Fibroblast of the aortic adventitia (primary cell): ENCODE data around the gene TRIM14. TPM values are rescaled to one million over a fixed set of nuclear protein-coding genes. Genes with fewer than 3 reads are reported as not detected.

Source experiments
- DNase-seq: peaks from one replicate; pipeline ENCODE4 v3.0.0-alpha.2; 2010; ENCODE audit warnings: low read depth
- H3K4me3 ChIP-seq: 2 replicates; pipeline ENCODE4 v1.5.1; 2011; ENCODE audit warnings: low read depth, mild to moderate bottlenecking, control low read depth, low read length, moderate library complexity
- total RNA-seq: library from RNA; depleted of rRNA; stranded (reverse); fragments of >200 nt; gene quantifications from 2 replicates; pipeline ENCODE4 v1.2.3, GENCODE V29; 2012; ENCODE audit warnings: low replicate concordance
- TF ChIP-seq, protein P1 (sequence below): IDR thresholded peaks from 2 replicates; pipeline ENCODE4 v1.5.1; 2011; ENCODE audit warnings: mild to moderate bottlenecking, low read length, control low read depth, inconsistent platforms; ENCODE audit not compliant: insufficient read depth

The TRIM14 gene
- total RNA-seq, 1 donor = 0.81 TPM

DNA sequence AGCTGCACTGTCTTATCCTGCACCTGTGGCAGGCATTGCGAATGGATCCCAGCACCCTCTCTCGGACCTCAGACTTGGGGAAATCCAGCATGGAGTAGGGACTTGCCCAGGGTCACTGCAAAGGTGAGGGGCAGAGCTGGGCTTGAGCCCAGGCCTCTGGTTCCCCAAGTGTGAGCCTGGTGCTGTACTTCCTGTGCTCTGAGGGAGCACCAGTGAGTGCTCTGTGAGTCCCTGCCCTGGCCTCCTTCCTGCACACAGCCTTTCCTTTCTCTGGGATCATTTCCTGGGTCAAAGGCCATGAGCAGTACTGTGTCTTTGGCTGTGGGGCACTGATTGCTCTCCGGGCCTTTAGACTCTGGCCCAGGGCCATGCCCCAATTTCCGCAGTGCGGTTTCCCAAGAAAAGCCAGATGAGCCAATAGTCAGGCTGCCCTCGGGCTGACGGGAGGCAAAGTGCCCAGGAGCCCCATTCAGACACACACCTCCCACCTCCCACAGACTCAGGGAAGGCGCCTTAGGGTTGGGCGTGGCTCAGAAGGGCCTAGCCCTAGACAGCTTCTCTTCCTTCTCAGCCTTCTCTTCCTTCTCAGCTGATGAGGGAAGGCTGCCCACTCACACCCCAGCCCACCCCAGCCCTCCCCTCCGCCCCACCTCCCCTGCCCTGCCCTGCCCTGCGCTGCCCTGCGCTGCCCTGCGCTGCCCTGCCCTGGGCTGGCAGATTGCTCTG lies 23.3 kb upstream of the TRIM14 start:
- no peak for DNase-seq
- no peak overlapping the region for H3K4me3 ChIP-seq
- TF ChIP-seq, protein P1, sequence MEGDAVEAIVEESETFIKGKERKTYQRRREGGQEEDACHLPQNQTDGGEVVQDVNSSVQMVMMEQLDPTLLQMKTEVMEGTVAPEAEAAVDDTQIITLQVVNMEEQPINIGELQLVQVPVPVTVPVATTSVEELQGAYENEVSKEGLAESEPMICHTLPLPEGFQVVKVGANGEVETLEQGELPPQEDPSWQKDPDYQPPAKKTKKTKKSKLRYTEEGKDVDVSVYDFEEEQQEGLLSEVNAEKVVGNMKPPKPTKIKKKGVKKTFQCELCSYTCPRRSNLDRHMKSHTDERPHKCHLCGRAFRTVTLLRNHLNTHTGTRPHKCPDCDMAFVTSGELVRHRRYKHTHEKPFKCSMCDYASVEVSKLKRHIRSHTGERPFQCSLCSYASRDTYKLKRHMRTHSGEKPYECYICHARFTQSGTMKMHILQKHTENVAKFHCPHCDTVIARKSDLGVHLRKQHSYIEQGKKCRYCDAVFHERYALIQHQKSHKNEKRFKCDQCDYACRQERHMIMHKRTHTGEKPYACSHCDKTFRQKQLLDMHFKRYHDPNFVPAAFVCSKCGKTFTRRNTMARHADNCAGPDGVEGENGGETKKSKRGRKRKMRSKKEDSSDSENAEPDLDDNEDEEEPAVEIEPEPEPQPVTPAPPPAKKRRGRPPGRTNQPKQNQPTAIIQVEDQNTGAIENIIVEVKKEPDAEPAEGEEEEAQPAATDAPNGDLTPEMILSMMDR = no peak

DNA sequence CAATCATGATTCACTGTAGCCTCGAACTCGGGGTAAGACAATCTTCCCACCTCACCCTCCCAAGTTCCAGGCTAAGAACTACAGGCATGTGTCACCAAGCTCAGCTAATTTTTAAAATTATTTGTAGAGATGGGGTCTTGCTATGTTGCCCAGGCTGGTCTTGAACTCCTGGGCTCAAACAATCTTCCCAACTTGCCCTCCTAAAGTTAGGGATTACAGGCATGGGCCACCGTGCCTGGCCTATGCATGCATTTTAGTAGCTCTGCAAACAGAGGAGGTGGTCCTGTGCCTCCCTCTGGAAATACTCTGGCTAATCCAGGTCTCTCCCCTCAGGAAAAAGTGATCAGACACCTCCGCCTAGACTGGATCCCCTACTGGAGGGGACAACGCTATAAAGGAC lies 21.5 kb upstream of the TRIM14 start:
- H3K4me3 ChIP-seq = no peak overlapping the region
- TF ChIP-seq, protein P1 = no peak
- no peak for DNase-seq

- H3K4me3 ChIP-seq = no peak overlapping the region
- TF ChIP-seq, protein P1 = no peak
- DNase-seq = no peak
Measured at GRCh38 chr9:98136489-98136888, 17.5 kb upstream of the TRIM14 start.

DNA sequence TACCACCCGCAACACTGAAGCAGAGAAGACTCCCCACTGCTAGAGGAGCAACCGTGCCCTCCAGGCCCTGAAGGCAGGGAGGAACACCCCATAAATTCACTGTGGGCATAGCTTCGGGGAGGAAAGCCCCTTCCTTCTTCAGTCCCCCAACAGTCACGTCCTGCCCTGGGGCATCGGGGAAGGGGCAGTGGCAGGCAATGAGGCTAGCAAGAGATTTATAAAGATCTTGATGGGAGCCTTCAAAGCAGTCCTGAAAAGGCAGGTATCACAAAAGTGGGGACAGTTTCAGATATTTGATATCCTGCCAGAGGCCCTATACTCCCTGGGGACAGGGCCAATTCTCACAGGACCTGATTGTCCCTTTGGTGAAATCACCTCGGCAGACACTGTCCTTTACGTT lies 16.9 kb upstream of the TRIM14 start:
- no peak for DNase-seq
- H3K4me3 ChIP-seq = no peak overlapping the region

DNA sequence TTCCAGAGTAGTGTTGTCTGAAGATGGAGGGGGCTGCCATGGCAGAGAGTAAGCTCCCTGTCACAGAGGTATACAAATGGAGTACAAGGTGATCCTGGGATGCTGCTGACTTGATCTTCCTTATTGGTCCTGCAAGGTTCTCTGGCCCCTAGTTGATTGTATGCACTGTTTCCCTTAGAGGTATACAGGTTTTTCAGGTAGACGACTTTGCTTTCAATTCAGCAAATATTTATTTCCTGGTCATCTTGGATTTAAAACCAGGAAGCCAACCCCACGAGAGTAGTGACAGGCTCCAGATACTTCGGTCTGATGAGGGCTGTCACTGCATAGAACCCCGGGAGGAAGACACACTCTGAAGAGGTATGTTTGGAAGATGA lies 16.5 kb upstream of the TRIM14 start:
- TF ChIP-seq, protein P1 = no peak
- no peak for DNase-seq
- no peak overlapping the region for H3K4me3 ChIP-seq

More for the DNA sequence above, 16.9 kb upstream of the TRIM14 start:
- TF ChIP-seq, protein P1 = no peak

DNA sequence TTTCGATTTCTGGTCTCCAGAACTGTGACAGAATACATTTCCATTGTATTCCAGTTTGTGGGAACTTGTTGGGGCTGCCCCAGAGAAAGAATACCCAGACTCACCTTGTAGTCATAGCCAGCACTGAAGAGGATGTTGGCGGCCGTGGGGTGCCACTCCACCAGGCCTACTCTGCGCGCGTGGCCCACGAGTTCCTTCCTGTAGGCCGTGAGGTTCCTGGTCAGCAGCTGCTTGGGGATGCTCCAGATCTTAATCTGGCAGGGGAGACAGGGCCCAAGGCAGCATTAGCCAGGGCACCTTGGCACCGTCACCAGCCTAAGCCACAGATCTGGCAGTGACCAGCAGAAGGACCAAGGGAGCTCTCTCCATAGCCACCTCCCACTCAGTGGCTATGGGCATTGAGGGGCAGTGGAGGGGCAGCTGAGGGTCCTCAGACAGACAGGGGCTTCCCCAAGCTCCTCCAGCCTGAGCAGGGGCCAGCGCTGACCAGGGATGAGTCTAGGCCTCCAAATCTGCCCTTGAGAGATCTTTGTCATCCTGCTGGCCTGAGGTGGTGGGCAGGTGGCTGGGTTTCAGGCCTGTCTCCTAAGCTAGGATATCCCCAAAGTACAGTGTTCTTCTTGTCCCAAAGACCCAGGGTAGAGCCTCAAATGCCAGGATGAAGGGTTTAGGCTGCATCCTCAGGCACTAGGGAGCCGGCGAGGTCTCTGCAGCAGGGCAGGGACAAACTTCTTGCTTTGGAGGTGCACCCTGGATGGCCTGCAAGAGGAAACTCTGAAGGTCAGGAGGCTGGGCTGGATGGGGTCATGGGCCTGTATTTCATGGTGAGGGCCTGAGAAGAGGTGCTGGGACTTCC lies 15.9 kb upstream of the TRIM14 start:
- DNase-seq = no peak

More for the DNA sequence above, 15.9 kb upstream of the TRIM14 start:
- TF ChIP-seq, protein P1 = no peak
- H3K4me3 ChIP-seq = no peak overlapping the region
